Epithelial cell of prostate (primary cell): ENCODE results near the gene TICRR.

Experiments
- DNase-seq: peaks from one replicate; pipeline ENCODE4 v3.0.0-alpha.2; 2011; ENCODE audit warnings: low read depth, low spot score
- H3K27ac ChIP-seq: fragments of 450-650 bp; 2 replicates; pipeline ENCODE4 v1.5.1; 2017; ENCODE audit warnings: mild to moderate bottlenecking

TICRR gene

GRCh38 chr15:89669309-89669865 lies 94.1 kb downstream of the TICRR start:
- H3K27ac ChIP-seq: no peak overlapping the region
- no peak for DNase-seq

GRCh38 chr15:89669941-89670340 lies 94.7 kb downstream of the TICRR start:
- DNase-seq: no peak
- H3K27ac ChIP-seq: no peak overlapping the region

DNA sequence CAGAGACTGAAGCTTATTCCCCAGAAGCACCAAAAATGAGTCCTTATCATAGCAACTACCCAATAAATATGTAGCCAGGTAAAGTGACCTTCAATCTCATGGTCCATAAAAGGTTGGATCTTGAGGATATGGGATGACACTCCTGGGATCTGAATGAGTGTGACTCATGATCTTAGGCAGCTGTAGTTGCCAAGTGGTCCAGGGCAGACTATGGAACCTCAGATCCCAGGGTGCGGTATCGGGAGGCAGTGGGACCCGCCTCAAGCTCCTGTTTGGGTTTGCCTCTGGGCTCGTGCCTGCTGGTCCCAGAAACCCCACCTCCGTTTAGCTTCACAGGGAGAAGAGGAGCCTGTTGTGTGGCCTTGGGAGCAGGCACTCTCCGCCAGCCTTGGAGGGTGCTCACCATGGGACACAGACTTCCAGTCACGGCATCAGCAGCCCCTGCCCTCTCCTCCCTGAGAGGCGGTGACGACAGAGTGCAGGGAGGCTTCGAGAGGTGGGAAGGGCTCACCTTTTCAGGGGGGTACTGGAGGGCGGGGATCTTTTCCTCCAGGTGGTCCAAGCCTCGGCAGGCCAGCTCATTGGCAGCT lies 95.8 kb downstream of the TICRR start:
- H3K27ac ChIP-seq: no peak overlapping the region
- no peak for DNase-seq

- DNase-seq: no peak
These were observed 96.4 kb downstream of the TICRR start for GRCh38 chr15:89671687-89672086.

GRCh38 chr15:89672221-89673164 lies 97.2 kb downstream of the TICRR start:
- no peak for DNase-seq
- no peak overlapping the region for H3K27ac ChIP-seq

More at GRCh38 chr15:89671687-89672086, 96.4 kb downstream of the TICRR start:
- no peak overlapping the region for H3K27ac ChIP-seq

DNA sequence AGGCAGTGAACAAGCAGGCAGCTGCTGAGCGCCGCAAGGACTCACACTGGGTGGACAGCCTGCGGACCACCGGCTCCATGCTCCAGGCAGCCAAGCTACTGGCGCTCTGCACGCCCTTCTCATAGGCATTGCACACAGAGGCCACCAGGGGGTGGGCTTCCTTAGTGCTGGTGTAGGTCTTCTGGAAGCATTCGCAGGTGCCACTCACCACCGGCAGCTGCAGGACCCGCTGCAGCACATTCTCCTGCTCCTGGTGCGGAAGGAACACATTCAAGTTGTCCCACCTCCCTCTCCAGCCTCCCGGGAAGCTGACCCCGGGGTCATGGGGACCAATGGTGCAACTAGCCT lies 97.9 kb downstream of the TICRR start:
- no peak for DNase-seq
- no peak overlapping the region for H3K27ac ChIP-seq

- H3K27ac ChIP-seq: no peak overlapping the region
- DNase-seq: no peak
These were observed 99.3 kb downstream of the TICRR start for GRCh38 chr15:89674526-89674925.

GRCh38 chr15:89675606-89676005 lies 100.3 kb downstream of the TICRR start:
- DNase-seq: no peak
- no peak overlapping the region for H3K27ac ChIP-seq

GRCh38 chr15:89677381-89677780 lies 102.1 kb downstream of the TICRR start:
- no peak overlapping the region for H3K27ac ChIP-seq
- DNase-seq: no peak
